Measurements from ENCODE around the gene PCDHGA9.
"Not testable (repeated sequence)": the region's sequence is repeated elsewhere in the genome, so short reads cannot be mapped to it uniquely, and the experiment has no call there.

DNA sequence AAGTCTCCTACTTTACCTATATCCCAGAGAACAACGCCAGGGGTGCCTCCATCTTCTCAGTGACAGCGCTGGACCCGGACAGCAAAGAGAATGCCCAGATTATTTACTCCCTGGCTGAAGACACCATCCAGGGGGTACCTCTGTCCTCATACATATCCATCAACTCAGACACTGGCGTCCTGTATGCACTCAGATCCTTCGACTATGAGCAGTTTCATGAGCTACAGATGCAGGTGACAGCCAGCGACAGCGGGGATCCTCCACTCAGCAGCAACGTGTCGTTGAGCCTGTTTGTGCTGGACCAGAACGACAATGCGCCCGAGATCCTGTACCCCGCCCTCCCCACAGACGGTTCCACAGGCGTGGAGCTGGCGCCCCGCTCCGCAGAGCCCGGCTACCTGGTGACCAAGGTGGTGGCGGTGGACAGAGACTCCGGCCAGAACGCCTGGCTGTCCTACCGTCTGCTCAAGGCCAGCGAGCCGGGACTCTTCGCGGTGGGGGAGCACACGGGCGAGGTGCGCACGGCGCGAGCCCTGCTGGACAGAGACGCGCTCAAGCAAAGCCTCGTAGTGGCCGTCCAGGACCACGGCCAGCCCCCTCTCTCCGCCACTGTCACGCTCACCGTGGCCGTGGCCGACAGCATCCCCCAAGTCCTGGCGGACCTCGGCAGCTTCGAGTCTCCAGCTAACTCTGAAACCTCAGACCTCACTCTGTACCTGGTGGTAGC lies 12.1 kb downstream of the PCDHGA9 start:
- TF ChIP-seq, protein P1, sequence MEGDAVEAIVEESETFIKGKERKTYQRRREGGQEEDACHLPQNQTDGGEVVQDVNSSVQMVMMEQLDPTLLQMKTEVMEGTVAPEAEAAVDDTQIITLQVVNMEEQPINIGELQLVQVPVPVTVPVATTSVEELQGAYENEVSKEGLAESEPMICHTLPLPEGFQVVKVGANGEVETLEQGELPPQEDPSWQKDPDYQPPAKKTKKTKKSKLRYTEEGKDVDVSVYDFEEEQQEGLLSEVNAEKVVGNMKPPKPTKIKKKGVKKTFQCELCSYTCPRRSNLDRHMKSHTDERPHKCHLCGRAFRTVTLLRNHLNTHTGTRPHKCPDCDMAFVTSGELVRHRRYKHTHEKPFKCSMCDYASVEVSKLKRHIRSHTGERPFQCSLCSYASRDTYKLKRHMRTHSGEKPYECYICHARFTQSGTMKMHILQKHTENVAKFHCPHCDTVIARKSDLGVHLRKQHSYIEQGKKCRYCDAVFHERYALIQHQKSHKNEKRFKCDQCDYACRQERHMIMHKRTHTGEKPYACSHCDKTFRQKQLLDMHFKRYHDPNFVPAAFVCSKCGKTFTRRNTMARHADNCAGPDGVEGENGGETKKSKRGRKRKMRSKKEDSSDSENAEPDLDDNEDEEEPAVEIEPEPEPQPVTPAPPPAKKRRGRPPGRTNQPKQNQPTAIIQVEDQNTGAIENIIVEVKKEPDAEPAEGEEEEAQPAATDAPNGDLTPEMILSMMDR (conservative IDR thresholded peaks at IDR 0.05; ENCODE audit: low read length): not testable (repeated sequence)
- TF ChIP-seq EZH2phosphoT487 (IDR thresholded peaks at IDR 0.05; ENCODE audit: borderline replicate concordance, low read depth, low read length): not testable (repeated sequence)

Measured in OCI-LY7 (cell line).